HG02870 (cell line): ENCODE measurements around the gene ROR2.
"Not testable (repeated sequence)": the region's sequence is repeated elsewhere in the genome, so short reads cannot be mapped to it uniquely, and the experiment has no call there.

ENCODE experiments used
- ATAC-seq: cut with Tn5 transposase; IDR thresholded peaks from one replicate; pipeline ENCODE4 v1.9.1; 2021; ENCODE audit warnings: mild to moderate bottlenecking, moderate library complexity; ENCODE audit not compliant: unreplicated experiment

ROR2 gene

GRCh38 chr9:91541734-91542133, 408.3 kb downstream of the ROR2 start:
- no peak for ATAC-seq

- not testable (repeated sequence) for ATAC-seq
Measured at GRCh38 chr9:91540506-91540905, 409.5 kb downstream of the ROR2 start.

- ATAC-seq, result no peak
Measured at GRCh38 chr9:91536211-91536691, 413.8 kb downstream of the ROR2 start.

- ATAC-seq, result no peak
Measured at GRCh38 chr9:91534374-91534773, 415.7 kb downstream of the ROR2 start.

- ATAC-seq, result no peak
Measured at GRCh38 chr9:91533382-91533781, 416.6 kb downstream of the ROR2 start.

GRCh38 chr9:91532325-91532724, 417.7 kb downstream of the ROR2 start:
- no peak for ATAC-seq

GRCh38 chr9:91530829-91531228, 419.2 kb downstream of the ROR2 start:
- no peak for ATAC-seq

GRCh38 chr9:91522481-91522880, 427.5 kb downstream of the ROR2 start:
- no peak for ATAC-seq

GRCh38 chr9:91519520-91520277, 430.3 kb downstream of the ROR2 start:
- no peak for ATAC-seq

GRCh38 chr9:91518462-91518861, 431.6 kb downstream of the ROR2 start:
- no peak for ATAC-seq

GRCh38 chr9:91517801-91518200, 432.2 kb downstream of the ROR2 start:
- no peak for ATAC-seq

- not testable (repeated sequence) for ATAC-seq
Measured at GRCh38 chr9:91517332-91517731, 432.7 kb downstream of the ROR2 start.

GRCh38 chr9:91516777-91517176, 433.3 kb downstream of the ROR2 start:
- ATAC-seq, result no peak

- ATAC-seq, result no peak
Measured at GRCh38 chr9:91516081-91516480, 433.9 kb downstream of the ROR2 start.

- ATAC-seq, result no peak
Measured at GRCh38 chr9:91515074-91515687, 434.8 kb downstream of the ROR2 start.
